Kidney (tissue), 14 donors: ENCODE results near the gene ARHGAP28. TPM values are rescaled to one million over a fixed set of nuclear protein-coding genes. Genes with fewer than 3 reads are reported as not detected.
A peak's percentile ranks its signal among the peaks of the same experiment; 100 is the strongest.

Experiments
- DNase-seq, 5 donors: peaks; one replicate each; pipeline ENCODE4 v3.0.0-alpha.2; 2013 to 2020
- FAIRE-seq: peaks from 2 replicates; lab custom pipeline; 2012; peaks lifted over from hg19 to GRCh38; lab: Jason Lieb, UNC
- H3K27ac ChIP-seq, 2 donors: one replicate each; pipeline ENCODE4 v1.7.0; 2013; ENCODE audit warnings: low read depth in 2 of 2, low read length in 2 of 2, inconsistent platforms in 1 of 2
- H3K27me3 ChIP-seq: one replicate; pipeline ENCODE4 v1.7.1; 2013; ENCODE audit warnings: low read length, inconsistent platforms; ENCODE audit not compliant: control insufficient read depth, insufficient read depth
- H3K36me3 ChIP-seq, 3 donors: one replicate each; pipeline versions ENCODE4 v1.7.0 to v1.7.1; 2013; ENCODE audit warnings: low read length in 3 of 3, control low read depth in 1 of 3, inconsistent platforms in 1 of 3; ENCODE audit not compliant: insufficient read depth in 3 of 3, control insufficient read depth in 2 of 3
- H3K4me1 ChIP-seq, 3 donors: one replicate each; pipeline versions ENCODE4 v1.7.0 to v1.7.1; 2013; ENCODE audit warnings: low read length in 3 of 3, inconsistent platforms in 1 of 3, low read depth in 1 of 3; ENCODE audit not compliant: control insufficient read depth in 2 of 3, insufficient read depth in 2 of 3
- H3K4me3 ChIP-seq, 3 donors: one replicate each; pipeline versions ENCODE4 v1.7.0 to v1.8.1; 2013; ENCODE audit warnings: low read length in 3 of 3, control low read depth in 1 of 3, inconsistent platforms in 1 of 3
- H3K9ac ChIP-seq, 3 donors: one replicate each; pipeline versions ENCODE4 v1.7.0 to v1.7.1; 2013; ENCODE audit warnings: low read length in 3 of 3, control low read depth in 1 of 3, inconsistent platforms in 1 of 3
- H3K9me3 ChIP-seq, 3 donors: one replicate each; pipeline versions ENCODE4 v1.7.0 to v1.7.1; 2013; ENCODE audit warnings: low read length in 3 of 3, control low read depth in 1 of 3, inconsistent platforms in 1 of 3; ENCODE audit not compliant: control insufficient read depth in 2 of 3, insufficient read depth in 1 of 3
- intact Hi-C: fragments of 100-400 bp; cut with DNase I; formaldehyde crosslinking; loops from one replicate; pipeline ENCODE4 v1.11.1; 2022
- polyA plus RNA-seq: library from polyadenylated mRNA; stranded (reverse); fragments of 350-450 nt; fragmentation: Illumina TruSeq; extraction: RNeasy Lipid Tissue Mini Kit (QIAGEN cat#74804); gene quantifications from one replicate; pipeline ENCODE4 v1.2.3, GENCODE V29; 2014; ENCODE audit warnings: low read depth, low replicate concordance; ENCODE audit not compliant: insufficient read depth
- total RNA-seq: library from RNA; stranded (reverse); fragmentation: NEBNext Ultra II Directional; extraction: Animal tissue kit (Norgen Biotek cat#: 25700); gene quantifications from one replicate; pipeline ENCODE4 v1.2.1, GENCODE V29; 2021
- TF ChIP-seq, protein P1 (sequence below): IDR thresholded peaks from 3 replicates; pipeline ENCODE4 v1.5.1; 2012; ENCODE audit warnings: mild to moderate bottlenecking, moderate library complexity, borderline replicate concordance; ENCODE audit not compliant: insufficient read depth; ENCODE audit errors: extremely low read depth
- donor health status: control.
- donor health status: control.
- donor health status: control.
- donor health status: control.
- donor health status: control.
- donor health status: DM: yes; HTN: yes; CAD: no.
- donor health status: Normal renal cell carcinoma (clear cell type).

Gene ARHGAP28
- total and polyA plus RNA-seq, 2 donors from 2014 or later = 4.6 TPM

DNA sequence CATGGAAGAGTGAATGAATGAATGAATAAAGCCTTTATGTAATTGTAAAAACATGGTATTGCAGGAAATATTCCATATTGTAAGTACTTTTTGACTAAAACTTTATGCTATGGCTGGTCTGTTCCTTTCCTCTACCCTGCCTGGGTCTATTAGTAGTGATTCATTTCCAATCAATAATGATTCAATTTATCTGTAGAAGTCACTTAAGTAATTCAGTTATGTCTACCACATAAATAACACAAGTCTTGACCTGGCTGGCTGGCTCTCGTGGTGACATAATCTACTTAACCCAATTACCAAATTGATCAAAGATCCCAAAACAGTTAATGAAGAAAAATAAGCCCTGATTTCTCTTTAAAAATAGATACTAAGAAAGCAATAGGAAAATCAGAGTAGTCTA is 7.8 kb upstream of the ARHGAP28 start:
- H3K27ac ChIP-seq = no peak overlapping the region
- no peaks in the 10 kb centered on the region for H3K4me1 ChIP-seq
- no peaks in the 10 kb centered on the region for H3K9me3 ChIP-seq
- no peaks in the 10 kb centered on the region for H3K36me3 ChIP-seq
- FAIRE-seq (no peak), DNase-seq (no peak)
- intact Hi-C loops = no loop called here
- TF ChIP-seq, protein P1, sequence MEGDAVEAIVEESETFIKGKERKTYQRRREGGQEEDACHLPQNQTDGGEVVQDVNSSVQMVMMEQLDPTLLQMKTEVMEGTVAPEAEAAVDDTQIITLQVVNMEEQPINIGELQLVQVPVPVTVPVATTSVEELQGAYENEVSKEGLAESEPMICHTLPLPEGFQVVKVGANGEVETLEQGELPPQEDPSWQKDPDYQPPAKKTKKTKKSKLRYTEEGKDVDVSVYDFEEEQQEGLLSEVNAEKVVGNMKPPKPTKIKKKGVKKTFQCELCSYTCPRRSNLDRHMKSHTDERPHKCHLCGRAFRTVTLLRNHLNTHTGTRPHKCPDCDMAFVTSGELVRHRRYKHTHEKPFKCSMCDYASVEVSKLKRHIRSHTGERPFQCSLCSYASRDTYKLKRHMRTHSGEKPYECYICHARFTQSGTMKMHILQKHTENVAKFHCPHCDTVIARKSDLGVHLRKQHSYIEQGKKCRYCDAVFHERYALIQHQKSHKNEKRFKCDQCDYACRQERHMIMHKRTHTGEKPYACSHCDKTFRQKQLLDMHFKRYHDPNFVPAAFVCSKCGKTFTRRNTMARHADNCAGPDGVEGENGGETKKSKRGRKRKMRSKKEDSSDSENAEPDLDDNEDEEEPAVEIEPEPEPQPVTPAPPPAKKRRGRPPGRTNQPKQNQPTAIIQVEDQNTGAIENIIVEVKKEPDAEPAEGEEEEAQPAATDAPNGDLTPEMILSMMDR = no peak
- H3K9ac ChIP-seq = no peak overlapping the region
- H3K27me3 ChIP-seq = no peaks in the 10 kb centered on the region
- no peak overlapping the region for H3K4me3 ChIP-seq

DNA sequence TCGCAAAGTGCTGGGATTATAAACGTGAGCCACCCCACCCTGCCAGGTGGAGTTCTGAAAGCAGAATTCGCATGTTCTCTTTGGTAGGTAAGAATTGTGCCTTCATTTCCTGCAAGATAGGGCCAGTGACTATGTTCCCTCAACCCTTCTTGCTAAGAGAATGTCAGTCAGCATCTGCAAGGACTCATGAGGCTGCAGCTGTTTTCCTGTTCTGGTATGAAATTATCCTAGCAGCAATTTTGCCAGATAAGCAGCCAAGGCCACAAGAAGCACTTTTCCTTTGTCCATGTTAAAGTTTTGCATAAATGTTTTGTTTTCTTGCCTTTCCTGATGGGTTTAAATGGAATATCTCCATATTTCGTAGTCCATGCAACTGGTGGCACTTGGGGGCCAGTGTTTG is 6.8 kb upstream of the ARHGAP28 start:
- Histone ChIP-seq H3K36me3 (no peaks in the 10 kb centered on the region), H3K27ac (no peak overlapping the region), H3K9ac (no peak overlapping the region), H3K9me3 (no peaks in the 10 kb centered on the region), H3K4me3 (no peak overlapping the region), H3K4me1 (no peaks in the 10 kb centered on the region), H3K27me3 (no peaks in the 10 kb centered on the region)
- TF ChIP-seq, protein P1 = no peak
- no peak for FAIRE-seq
- intact Hi-C loops = no loop called here
- peak in 2 of 5 donors; percentile 24 to 77 for DNase-seq

DNA sequence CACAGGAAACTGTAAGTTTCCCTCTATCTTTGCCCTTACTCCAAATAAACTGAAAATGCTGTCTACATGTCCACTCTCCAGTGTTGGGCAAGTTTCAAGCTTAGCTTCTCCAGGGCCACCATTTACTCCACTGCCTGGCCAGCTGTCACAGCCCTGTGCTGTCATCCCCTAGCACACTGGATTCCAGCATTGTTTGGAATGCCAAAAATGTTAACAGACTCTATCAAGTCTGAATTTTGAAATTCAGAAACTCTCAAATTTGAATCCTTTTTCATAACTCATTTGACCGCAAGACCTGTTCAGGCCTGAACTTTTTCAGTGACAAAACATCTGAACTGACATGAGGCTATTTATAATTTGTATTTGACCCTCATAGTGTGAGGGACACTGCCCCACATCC is 5.2 kb upstream of the ARHGAP28 start:
- TF ChIP-seq, protein P1 = no peak
- Histone ChIP-seq H3K9me3 (no peaks in the 10 kb centered on the region), H3K36me3 (no peaks in the 10 kb centered on the region), H3K4me1 (peaks cover 0 to 4% (median 2%) of the 10 kb centered on the region in 3 donors), H3K27ac (no peak overlapping the region), H3K27me3 (no peaks in the 10 kb centered on the region), H3K9ac (no peak overlapping the region), H3K4me3 (no peak overlapping the region)
- no peak for FAIRE-seq
- DNase-seq = no peak
- intact Hi-C loops = no loop called here

DNA sequence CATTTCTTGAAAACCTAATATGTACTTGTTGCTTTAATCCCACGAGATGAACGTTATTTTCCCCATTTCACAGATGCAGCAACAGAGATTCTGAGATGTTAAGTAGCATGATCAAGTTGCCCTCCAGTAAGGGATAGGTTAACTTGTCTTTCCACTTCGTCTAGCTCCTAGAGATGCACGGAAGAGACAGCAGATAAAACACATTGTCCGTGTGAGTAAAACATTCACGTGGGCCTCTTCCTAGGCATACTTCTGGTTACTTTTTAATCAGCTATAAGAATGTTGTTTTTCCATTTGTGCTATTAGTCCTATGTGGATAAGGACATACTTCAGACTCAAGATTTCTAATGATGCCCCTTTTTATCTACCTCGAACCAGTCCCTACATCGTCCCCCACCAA is 1.2 kb upstream of the ARHGAP28 start:
- intact Hi-C loops = no loop called here
- H3K9me3 ChIP-seq = no peaks in the 10 kb centered on the region
- FAIRE-seq (no peak), DNase-seq (peak in 2 of 5 donors; percentile 59 to 62)
- TF ChIP-seq, protein P1 = no peak
- no peaks in the 10 kb centered on the region for H3K27me3 ChIP-seq
- H3K4me1 ChIP-seq = peaks cover 0 to 6% (median 6%) of the 10 kb centered on the region in 3 donors
- no peaks in the 10 kb centered on the region for H3K36me3 ChIP-seq
- H3K9ac ChIP-seq = peak overlapping the region in 2 of 3 donors; percentile 0 to 93
- peak overlapping the region; percentile 40 to 65 (median 52) for H3K4me3 ChIP-seq
- peak overlapping the region; percentile 29 to 85 for H3K27ac ChIP-seq
